Measurements from ENCODE around the gene PLPPR3. TPM values are rescaled to one million over a fixed set of nuclear protein-coding genes. Genes with fewer than 3 reads are reported as not detected.

Gene PLPPR3
- total RNA-seq, 1 experiment from 2014 or later, result 1.4 TPM

GRCh38 chr19:792306-792885 lies 29.4 kb downstream of the PLPPR3 start:
- in situ Hi-C loops (cut with HindIII; ENCODE audit: low pct_unique_long_range_greater_than_20kb, low sequenced_read_pairs), result no loop called here
- no peak for DNase-seq (ENCODE audit: low read depth, low spot score)

DNA sequence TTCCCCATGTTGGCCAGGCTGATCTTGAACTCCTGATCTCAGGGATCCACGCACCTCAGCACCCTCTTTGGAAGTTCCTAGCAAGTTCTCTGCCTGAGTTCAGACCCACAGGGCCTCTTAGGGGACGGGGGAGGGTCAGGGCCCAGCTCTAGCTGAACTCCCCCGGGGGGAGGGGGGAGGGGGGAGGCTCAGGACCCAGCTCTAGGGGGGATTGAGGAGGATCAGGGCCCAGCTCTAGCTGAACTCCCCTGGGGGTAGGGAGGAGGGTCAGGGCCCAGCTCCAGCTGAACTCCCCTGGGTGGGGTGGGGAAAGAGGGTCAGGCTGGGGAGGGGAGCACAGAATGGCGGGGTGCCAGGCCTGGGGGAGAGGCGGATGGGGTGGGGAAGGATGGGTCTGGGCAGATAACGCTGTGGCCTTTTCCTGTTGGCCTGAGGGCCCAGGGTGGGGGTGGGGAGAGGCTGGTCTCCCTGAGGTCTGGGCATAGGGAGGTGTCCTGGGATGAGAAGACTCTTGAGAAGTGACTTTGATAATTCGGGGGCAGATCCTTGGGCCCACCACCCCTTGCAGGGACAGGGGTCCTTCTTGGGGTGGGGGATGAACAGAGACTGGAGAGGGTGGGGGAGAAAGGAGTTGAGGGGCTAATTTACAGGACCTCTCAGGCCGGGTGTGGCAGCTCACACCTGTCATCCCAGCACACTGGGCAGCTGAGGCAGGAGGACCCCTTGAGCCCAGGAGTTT lies 30.0 kb downstream of the PLPPR3 start:
- no peak for DNase-seq (ENCODE audit: low read depth, low spot score)
- in situ Hi-C loops (cut with HindIII; ENCODE audit: low pct_unique_long_range_greater_than_20kb, low sequenced_read_pairs), result no loop called here

DNA sequence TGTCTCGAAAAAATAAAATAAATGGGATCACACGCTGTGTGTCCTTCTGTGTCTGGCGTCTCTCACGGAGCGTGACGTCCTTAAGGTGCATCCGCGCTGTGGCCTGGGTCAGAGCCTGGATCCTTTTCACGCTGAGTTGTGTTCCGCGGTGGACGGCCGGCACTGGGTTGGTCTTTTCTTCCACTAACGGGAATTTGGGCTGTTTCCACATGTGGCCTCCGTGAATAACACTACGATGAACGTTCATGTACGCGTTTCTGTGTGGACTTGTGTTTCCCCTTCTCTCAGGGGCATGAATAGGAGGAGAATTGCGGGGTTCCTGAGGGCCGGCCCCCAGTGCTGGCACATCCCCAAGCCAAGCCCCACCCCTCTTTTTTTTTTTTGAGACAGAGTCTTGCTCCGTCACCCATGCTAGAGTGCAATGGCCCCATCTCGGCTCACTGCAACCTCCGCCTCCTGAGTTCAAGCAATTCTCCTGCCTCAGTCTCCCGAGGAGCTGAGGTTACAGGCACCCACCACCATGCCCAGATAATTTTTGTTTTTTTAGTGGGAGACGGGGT lies 30.7 kb downstream of the PLPPR3 start:
- in situ Hi-C loops (cut with HindIII; ENCODE audit: low pct_unique_long_range_greater_than_20kb, low sequenced_read_pairs), result no loop called here
- DNase-seq (ENCODE audit: low read depth, low spot score), result no peak

- DNase-seq (ENCODE audit: low read depth, low spot score), result no peak
- in situ Hi-C loops (cut with HindIII; ENCODE audit: low pct_unique_long_range_greater_than_20kb, low sequenced_read_pairs), result no loop called here
Measured at GRCh38 chr19:789701-790060, 32.1 kb downstream of the PLPPR3 start.

DNA sequence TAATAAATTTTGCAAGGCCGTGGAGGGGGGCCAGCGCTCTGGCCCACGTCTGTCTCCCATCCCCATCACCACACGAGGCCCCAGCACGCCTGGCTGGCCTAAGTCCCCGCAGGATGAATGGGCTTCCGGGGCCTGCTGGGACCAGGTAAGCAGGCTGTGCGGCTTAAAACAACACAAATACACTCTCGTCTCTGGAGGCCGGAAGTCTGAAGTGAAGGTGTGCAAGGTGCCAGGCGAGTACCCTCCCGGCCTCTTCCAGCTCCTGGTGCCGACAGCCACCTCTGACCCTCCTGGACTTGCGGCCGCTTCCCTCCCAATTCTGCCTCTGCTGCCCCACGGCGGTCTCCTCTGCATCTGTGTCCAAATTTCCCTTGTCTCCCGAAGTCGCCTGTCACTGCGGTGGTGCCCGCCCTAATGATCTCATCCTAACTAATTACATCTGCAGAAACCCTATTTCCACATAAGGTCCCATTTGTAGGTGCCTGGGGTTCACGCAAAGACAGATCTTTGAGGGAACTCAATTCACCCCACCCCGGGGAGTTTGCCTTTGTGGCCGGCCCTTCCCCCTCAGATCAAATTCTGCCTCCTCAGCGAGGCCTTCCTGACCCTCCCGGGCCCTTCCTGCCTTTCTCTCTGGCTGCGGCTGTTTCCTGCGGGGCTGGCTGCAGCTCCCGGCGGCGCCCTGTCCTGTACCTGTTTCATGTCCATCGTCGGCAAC lies 32.6 kb downstream of the PLPPR3 start:
- in situ Hi-C loops (cut with HindIII; ENCODE audit: low pct_unique_long_range_greater_than_20kb, low sequenced_read_pairs), result no loop called here
- no peak for DNase-seq (ENCODE audit: low read depth, low spot score)

- DNase-seq (ENCODE audit: low read depth, low spot score), result no peak
- in situ Hi-C loops (cut with HindIII; ENCODE audit: low pct_unique_long_range_greater_than_20kb, low sequenced_read_pairs), result no loop called here
Measured at GRCh38 chr19:788686-788982, 33.1 kb downstream of the PLPPR3 start.

GRCh38 chr19:787536-787935 lies 34.2 kb downstream of the PLPPR3 start:
- in situ Hi-C loops (cut with HindIII; ENCODE audit: low pct_unique_long_range_greater_than_20kb, low sequenced_read_pairs), result no loop called here
- no peak for DNase-seq (ENCODE audit: low read depth, low spot score)

DNA sequence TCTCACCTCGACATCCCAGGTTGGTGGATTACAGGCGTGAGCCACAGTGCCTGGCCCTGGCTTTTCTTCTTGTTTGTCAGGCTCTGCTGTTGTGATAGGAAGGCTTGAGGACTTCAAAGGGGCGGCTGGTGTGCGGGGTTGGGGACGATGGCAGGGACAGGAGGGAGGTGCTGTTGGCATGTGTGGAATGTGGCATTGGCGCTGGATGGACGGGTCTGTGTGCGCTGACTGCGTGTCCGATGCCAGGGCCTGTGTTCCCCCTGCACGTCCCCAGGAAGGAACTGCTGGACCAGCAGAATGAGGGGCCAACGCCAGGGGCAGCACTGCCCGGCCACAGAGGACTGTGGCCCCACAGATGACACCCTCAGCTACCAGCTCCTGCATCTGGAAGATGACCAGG lies 37.2 kb downstream of the PLPPR3 start:
- no peak for DNase-seq (ENCODE audit: low read depth, low spot score)
- in situ Hi-C loops (cut with HindIII; ENCODE audit: low pct_unique_long_range_greater_than_20kb, low sequenced_read_pairs), result no loop called here

DNA sequence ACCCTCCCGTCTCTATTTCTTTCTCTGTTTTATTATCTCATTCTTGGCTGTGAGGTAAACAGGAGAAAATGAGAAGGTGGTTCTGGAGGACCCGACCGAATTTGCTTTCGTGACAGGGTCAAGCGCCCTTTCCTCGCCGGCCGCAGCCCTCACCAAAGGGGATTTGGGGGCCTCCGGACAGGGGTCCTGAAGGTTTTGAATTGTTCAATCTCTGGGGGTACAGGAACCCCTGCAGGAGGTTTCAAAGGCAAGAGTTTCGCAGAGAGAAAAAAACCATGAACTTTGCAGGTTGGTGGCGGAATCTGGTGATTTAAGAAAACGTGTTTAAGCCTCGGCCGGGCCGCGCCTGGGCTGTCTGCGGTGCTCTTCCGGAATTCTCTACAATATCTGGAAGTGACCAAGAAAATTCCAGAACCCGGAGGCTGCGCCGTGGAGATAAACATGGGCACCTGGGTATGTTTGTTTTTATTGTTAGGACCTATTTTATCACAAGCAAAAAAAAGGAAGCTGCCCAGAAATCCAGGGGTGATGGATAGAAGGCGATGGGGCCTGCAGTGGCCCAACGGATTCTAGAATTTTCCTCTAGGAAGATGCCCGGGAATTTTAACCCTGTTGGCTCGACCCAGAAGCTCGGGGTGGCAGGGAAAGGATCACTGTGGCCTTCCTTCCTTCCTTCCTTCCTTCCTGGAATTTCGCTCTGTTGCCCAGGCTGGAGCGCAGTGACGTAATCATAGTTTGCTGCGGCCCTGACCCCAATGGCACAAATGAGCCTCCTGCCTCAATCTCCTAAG lies 38.7 kb downstream of the PLPPR3 start:
- in situ Hi-C loops (cut with HindIII; ENCODE audit: low pct_unique_long_range_greater_than_20kb, low sequenced_read_pairs), result no loop called here
- no peak for DNase-seq (ENCODE audit: low read depth, low spot score)

- in situ Hi-C loops (cut with HindIII; ENCODE audit: low pct_unique_long_range_greater_than_20kb, low sequenced_read_pairs), result no loop called here
- no peak for DNase-seq (ENCODE audit: low read depth, low spot score)
Measured at GRCh38 chr19:782185-782877, 39.4 kb downstream of the PLPPR3 start.

GRCh38 chr19:781800-782184 lies 40.0 kb downstream of the PLPPR3 start:
- in situ Hi-C loops (cut with HindIII; ENCODE audit: low pct_unique_long_range_greater_than_20kb, low sequenced_read_pairs), result no loop called here
- no peak for DNase-seq (ENCODE audit: low read depth, low spot score)

DNA sequence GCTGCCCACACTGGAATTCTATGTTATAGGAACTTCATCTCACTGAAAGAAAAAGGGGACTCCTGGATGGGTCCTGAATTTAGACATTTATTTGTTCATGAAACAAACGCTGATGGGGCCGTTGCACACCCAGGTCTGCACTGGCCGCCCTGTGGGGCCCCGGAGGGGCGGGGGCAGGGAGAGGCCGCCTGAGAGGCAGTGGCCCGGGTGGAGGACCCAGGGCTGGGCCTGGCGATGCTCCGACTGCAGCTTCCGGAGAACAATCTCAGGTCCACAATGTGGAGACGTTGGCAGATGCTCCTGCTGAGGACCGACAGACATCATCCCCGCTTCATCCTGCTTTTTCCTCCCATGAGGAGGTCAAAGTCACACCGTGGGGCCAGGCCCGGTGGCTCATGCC lies 40.8 kb downstream of the PLPPR3 start:
- in situ Hi-C loops (cut with HindIII; ENCODE audit: low pct_unique_long_range_greater_than_20kb, low sequenced_read_pairs), result no loop called here
- no peak for DNase-seq (ENCODE audit: low read depth, low spot score)

DNA sequence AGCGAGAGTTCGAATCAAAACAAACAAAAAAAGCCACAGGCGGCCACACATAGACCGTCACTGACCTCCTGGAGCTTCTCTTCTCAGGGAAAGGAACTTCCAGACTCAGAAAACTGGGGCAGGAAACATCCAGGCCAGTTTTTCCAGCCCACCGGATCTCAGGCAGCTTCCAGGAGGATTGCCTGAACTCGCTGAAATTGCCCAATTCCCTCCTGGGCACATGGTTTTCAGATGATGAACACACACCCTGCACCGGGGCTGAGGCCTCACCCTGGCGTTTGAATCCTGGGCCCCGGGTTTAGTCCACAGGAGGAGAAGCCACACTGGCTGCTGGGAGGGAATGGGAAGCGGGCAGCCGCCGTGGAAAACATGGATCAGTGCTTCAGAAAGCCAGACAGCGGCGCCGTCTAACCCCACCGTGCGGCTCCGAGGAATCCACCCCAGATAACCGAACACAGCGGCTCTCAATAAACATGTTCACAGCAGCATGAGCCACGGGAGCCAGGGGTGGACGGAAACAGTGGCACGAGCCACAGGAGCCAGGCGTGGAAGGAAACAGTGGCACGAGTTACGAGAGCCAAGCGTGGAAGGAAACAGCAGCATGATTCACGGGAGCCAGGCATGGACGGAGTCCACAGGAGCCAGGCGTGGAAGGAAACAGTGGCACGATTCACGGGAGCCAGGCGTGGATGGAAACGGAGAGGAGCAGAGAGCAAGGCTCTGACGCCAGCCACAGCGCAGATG lies 42.7 kb downstream of the PLPPR3 start:
- in situ Hi-C loops (cut with HindIII; ENCODE audit: low pct_unique_long_range_greater_than_20kb, low sequenced_read_pairs), result no loop called here
- DNase-seq (ENCODE audit: low read depth, low spot score), result peak; percentile 59

DNA sequence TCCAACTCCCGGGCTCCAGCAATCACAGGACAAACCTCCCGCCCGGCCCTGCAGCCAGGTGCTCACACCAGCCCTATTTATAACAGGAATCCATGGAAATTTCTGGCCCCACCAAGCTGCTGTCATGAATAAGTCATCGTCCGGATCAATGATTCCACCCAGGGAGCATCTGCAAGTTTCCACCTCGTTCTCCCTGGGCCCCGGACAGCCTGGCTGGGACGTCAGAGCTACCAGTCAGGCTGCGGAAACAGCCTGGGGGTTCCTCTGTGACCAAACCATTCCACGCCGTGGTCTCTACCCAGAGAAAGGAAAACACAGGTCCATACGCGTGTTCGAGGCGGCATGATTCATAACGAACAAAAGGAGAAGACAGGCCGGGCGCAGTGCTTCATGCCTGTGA lies 45.2 kb downstream of the PLPPR3 start:
- no peak for DNase-seq (ENCODE audit: low read depth, low spot score)
- in situ Hi-C loops (cut with HindIII; ENCODE audit: low pct_unique_long_range_greater_than_20kb, low sequenced_read_pairs), result no loop called here

DNA sequence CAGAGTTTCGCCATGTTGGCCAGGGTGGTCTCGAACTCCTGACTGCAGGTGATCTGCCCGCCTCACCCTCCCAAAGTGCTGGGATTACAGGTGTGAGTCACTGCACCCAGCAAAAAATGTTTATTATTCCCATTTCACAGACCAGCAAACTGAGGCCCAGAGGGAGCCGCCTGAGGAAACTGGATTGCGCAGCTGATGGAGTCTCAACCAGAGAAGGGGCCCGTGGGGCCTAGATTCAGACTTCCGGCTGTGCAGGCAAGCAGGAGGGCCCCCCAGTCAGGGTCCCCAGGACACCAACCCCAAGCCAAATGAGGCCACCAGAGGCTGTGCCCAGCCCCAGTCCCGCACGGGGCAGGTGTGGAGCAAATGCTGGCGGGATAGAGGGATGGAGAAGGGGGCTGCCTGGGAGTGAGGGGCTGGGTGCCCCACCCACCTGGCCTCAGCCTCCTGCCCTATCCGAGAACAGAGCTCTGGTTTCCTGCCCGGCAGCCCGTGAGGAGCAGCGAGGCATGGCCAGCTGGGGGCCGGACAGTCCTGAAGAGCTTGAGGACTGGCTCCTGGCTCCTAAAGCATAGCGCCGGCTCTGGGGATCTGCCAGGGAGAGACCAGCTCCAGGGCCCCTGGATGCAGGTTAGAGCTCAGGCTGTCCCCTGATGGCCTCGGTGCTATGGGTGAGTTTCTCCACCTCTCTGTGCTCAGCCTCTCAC lies 48.9 kb downstream of the PLPPR3 start:
- no peak for DNase-seq (ENCODE audit: low read depth, low spot score)
- in situ Hi-C loops (cut with HindIII; ENCODE audit: low pct_unique_long_range_greater_than_20kb, low sequenced_read_pairs), result no loop called here

- in situ Hi-C loops (cut with HindIII; ENCODE audit: low pct_unique_long_range_greater_than_20kb, low sequenced_read_pairs), result no loop called here
- DNase-seq (ENCODE audit: low read depth, low spot score), result no peak
Measured at GRCh38 chr19:772063-772462, 49.7 kb downstream of the PLPPR3 start.

Measured in SK-MEL-5 (cell line).